ENCODE measurements around the gene ARID2. TPM values are rescaled to one million over a fixed set of nuclear protein-coding genes. Genes with fewer than 3 reads are reported as not detected.

ARID2 gene
- total and polyA plus RNA-seq, 2 of the 4 experiments (the other 2 are of a cell fraction), result 5.4 to 28.1 TPM

- Histone ChIP-seq H3K4me2 (ENCODE audit: low read depth, low read length) (no peak overlapping the region), H2BK120ac (ENCODE audit: low read depth, low read length) (no peak overlapping the region), H3K4me3 (ENCODE audit: insufficient read depth, low read depth, low read length) (no peak overlapping the region), H2AK5ac (ENCODE audit: low read depth, low read length) (no peak overlapping the region), H3K4me1 (ENCODE audit: control insufficient read depth, insufficient read depth, low read length) (no peaks in the 10 kb centered on the region), H2BK15ac (ENCODE audit: low read depth, low read length) (no peak overlapping the region), H3K79me1 (ENCODE audit: low read depth in 1 of 2, low read length in 2 of 2) (no peaks in the 10 kb centered on the region), H3K18ac (ENCODE audit: low read depth, low read length) (no peak overlapping the region), H3K23ac (ENCODE audit: low read depth, low read length) (no peak overlapping the region), H3K27me3 (ENCODE audit: control insufficient read depth, insufficient read depth, low read length) (peaks cover 6% of the 10 kb centered on the region), H3K9ac (ENCODE audit: low read depth, low read length) (no peak overlapping the region), H3K14ac (replicated peaks; ENCODE audit: low read depth, low read length) (no peak overlapping the region), H4K8ac (ENCODE audit: low read depth in 2 of 2, low read length in 2 of 2) (no peak overlapping the region), H4K20me1 (ENCODE audit: insufficient read depth, low read length) (no peaks in the 10 kb centered on the region), H3K56ac (ENCODE audit: extremely low read depth, insufficient read depth, low read length) (no peak overlapping the region), H4K91ac (ENCODE audit: insufficient read depth, low read depth, low read length) (no peak overlapping the region), H4K5ac (ENCODE audit: low read depth, low read length) (no peak overlapping the region), H2BK20ac (ENCODE audit: low read depth, low read length) (no peak overlapping the region), H3K9me3 (ENCODE audit: control insufficient read depth, insufficient read depth, low read length) (no peaks in the 10 kb centered on the region), H3K27ac (ENCODE audit: insufficient read depth, low read length) (no peak overlapping the region), H3K4ac (ENCODE audit: low read depth, low read length) (no peak overlapping the region), H2BK5ac (ENCODE audit: low read depth, low read length, poor library complexity, severe bottlenecking) (no peak overlapping the region), H2AK9ac (replicated peaks; ENCODE audit: low read depth, low read length, poor library complexity) (no peak overlapping the region), H3K36me3 (ENCODE audit: control insufficient read depth, insufficient read depth, low read length) (no peaks in the 10 kb centered on the region), H3K9me1 (ENCODE audit: insufficient read depth, low read length) (no peaks in the 10 kb centered on the region), H2AFZ (replicated peaks; ENCODE audit: low read length, poor library complexity) (no peak overlapping the region)
- DNase-seq, result no peak
- TF ChIP-seq MAZ (IDR thresholded peaks at IDR 0.05; ENCODE audit: borderline replicate concordance, low read depth, low read length), result no peak
- TF ChIP-seq MXI1 (IDR thresholded peaks at IDR 0.05; ENCODE audit: borderline replicate concordance, low read depth, low read length), result no peak
- TF ChIP-seq CTCF (conservative IDR thresholded peaks at IDR 0.05; ENCODE audit: low read depth, low read length), result no peak
- no peak for TF ChIP-seq POLR2A (IDR thresholded peaks at IDR 0.05; ENCODE audit: low read depth, low read length)
- no peak for TF ChIP-seq CEBPB (IDR thresholded peaks at IDR 0.05; ENCODE audit: low read depth, low read length)
- no peak for TF ChIP-seq ELK1 (IDR thresholded peaks at IDR 0.05; ENCODE audit: borderline replicate concordance, low read depth, low read length)
- no peak for TF ChIP-seq CHD1 (IDR thresholded peaks at IDR 0.05; ENCODE audit: low read depth, low read length)
- TF ChIP-seq BHLHE40 (IDR thresholded peaks at IDR 0.05; ENCODE audit: low read depth, low read length), result no peak
- no peak for TF ChIP-seq NFE2L2 (IDR thresholded peaks at IDR 0.05; ENCODE audit: low read depth, low read length)
- no peak for TF ChIP-seq MAFK (IDR thresholded peaks at IDR 0.05; ENCODE audit: low read depth, low read length)
- TF ChIP-seq RCOR1 (IDR thresholded peaks at IDR 0.05; ENCODE audit: insufficient replicate concordance, low read length), result no peak
- no peak for TF ChIP-seq RAD21 (IDR thresholded peaks at IDR 0.05; ENCODE audit: low read length)
- no peak for TF ChIP-seq USF2 (IDR thresholded peaks at IDR 0.05; ENCODE audit: low read depth, low read length)
- no peak for TF ChIP-seq SMC3 (IDR thresholded peaks at IDR 0.05; ENCODE audit: low read depth, low read length)
- no peak for TF ChIP-seq FOS (IDR thresholded peaks at IDR 0.05; ENCODE audit: low read depth, low read length)
- ChIA-PET POLR2A (ENCODE audit: unreplicated experiment) (no interaction called here), CTCF (no interaction called here)
- dilution Hi-C loops (cut with HindIII; ENCODE audit: low sequenced_read_pairs, unreplicated experiment), result no loop called here
- intact Hi-C loops (cut with micrococcal nuclease), result no loop called here
- in situ Hi-C loops (cut with MboI; ENCODE audit: low sequenced_read_pairs), result no loop called here
- no peak for ATAC-seq (ENCODE audit: low read depth)
- no TSS peak for BruUV-seq (replicated peaks)
Measured at GRCh38 chr12:45688183-45688582, 41.3 kb upstream of the ARID2 start.
